ENCODE data around the gene YBX1.
A peak's percentile ranks its signal among the peaks of the same experiment; 100 is the strongest.

Gene YBX1

GRCh38 chr1:42681741-42682483 is at the start of gene YBX1:
Gene YBX1, plus strand, starts transcription at chr1:42682418. Its CDS starts 148 bp downstream, at chr1:42682566.
- no peak for TF ChIP-seq JUND (IDR thresholded peaks at IDR 0.05; ENCODE audit: low read depth)
- in situ Hi-C loops (cut with HindIII; ENCODE audit: low pct_unique_long_range_greater_than_20kb, low sequenced_read_pairs), result no loop called here

DNA sequence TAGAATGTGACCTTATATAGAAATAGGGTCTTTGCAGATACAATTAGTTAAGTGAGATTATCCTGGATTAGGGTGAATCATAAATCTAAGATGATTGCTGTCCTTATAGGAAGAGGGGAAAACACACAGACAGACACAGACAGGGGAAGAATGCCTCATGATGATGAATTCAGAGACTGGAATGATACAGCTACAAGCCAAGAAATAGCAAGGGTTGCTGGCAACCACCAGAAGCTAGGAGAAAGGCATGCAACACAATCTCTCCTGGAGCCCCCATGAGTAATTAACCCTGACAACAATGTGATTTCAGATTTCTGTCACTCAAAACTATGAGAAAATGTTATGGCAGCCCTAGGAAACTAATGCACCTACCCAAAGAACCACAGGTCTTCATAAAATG is 43.1 kb upstream of the YBX1 start:
- no peak for DNase-seq (ENCODE audit: low read depth in 1 of 2, low spot score in 1 of 2)
- in situ Hi-C loops (cut with HindIII; ENCODE audit: low pct_unique_long_range_greater_than_20kb, low sequenced_read_pairs), result no loop called here
- TF ChIP-seq JUND (IDR thresholded peaks at IDR 0.05; ENCODE audit: low read depth), result no peak

More at GRCh38 chr1:42681741-42682483, at the start of gene YBX1:
- DNase-seq (ENCODE audit: low read depth in 1 of 2, low spot score in 1 of 2), result peak; percentile 87 to 97

- DNase-seq (ENCODE audit: low read depth in 1 of 2, low spot score in 1 of 2), result no peak
- in situ Hi-C loops (cut with HindIII; ENCODE audit: low pct_unique_long_range_greater_than_20kb, low sequenced_read_pairs), result no loop called here
- TF ChIP-seq JUND (IDR thresholded peaks at IDR 0.05; ENCODE audit: low read depth), result no peak
These were observed 36.2 kb upstream of the YBX1 start for GRCh38 chr1:42646056-42646455.

DNA sequence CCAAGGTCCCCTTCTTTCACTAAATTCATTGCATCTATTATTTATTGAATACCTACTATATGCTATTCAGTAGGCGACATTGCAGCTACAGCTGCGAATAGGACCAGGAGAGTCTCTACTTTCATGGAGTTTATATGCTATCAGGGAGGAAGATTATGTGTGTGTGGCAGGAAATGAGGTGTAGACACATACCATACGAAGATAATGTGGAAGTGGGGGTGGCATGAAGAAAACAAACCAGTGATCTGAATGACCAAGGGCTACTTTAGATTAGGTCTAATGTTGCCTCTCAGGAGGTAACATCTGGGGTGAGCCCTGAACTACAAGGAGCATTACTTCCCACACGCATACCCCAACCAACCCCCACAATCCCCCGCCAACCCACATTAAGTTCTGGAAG is 25.0 kb upstream of the YBX1 start:
- in situ Hi-C loops (cut with HindIII; ENCODE audit: low pct_unique_long_range_greater_than_20kb, low sequenced_read_pairs), result no loop called here
- no peak for DNase-seq (ENCODE audit: low read depth in 1 of 2, low spot score in 1 of 2)
- no peak for TF ChIP-seq JUND (IDR thresholded peaks at IDR 0.05; ENCODE audit: low read depth)

- no peak for TF ChIP-seq JUND (IDR thresholded peaks at IDR 0.05; ENCODE audit: low read depth)
- in situ Hi-C loops (cut with HindIII; ENCODE audit: low pct_unique_long_range_greater_than_20kb, low sequenced_read_pairs), result no loop called here
- DNase-seq (ENCODE audit: low read depth in 1 of 2, low spot score in 1 of 2), result peak; percentile 52 to 92
These were observed 24.0 kb upstream of the YBX1 start, which contains the start of gene PPIH for GRCh38 chr1:42657981-42658876. Gene PPIH, plus strand, starts transcription at chr1:42658423. Its CDS starts 24 bp downstream, at chr1:42658447.

DNA sequence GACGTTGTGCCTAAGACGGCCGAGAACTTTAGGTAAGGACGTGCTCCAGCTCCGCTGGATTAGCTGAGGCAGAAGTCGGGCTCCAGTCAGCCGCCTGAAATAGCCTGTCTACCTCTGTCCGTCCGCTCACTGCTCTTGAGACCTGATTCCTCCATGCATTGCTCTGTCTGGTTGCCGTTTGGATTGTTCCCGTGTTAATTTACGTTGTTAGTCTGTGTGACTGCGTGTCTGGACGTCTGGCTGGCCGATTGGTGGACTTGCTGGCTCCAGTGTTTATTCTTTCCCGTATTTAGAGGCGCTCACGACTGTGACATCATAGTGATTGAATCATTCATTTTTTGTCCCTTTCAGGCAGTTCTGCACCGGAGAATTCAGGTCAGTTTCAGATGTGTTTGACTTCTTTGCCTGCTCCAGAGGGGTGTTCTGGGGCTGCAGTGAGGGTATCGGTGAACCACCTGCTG is 23.3 kb upstream of the YBX1 start:
- DNase-seq (ENCODE audit: low read depth in 1 of 2, low spot score in 1 of 2), result no peak
- in situ Hi-C loops (cut with HindIII; ENCODE audit: low pct_unique_long_range_greater_than_20kb, low sequenced_read_pairs), result no loop called here
- no peak for TF ChIP-seq JUND (IDR thresholded peaks at IDR 0.05; ENCODE audit: low read depth)

DNA sequence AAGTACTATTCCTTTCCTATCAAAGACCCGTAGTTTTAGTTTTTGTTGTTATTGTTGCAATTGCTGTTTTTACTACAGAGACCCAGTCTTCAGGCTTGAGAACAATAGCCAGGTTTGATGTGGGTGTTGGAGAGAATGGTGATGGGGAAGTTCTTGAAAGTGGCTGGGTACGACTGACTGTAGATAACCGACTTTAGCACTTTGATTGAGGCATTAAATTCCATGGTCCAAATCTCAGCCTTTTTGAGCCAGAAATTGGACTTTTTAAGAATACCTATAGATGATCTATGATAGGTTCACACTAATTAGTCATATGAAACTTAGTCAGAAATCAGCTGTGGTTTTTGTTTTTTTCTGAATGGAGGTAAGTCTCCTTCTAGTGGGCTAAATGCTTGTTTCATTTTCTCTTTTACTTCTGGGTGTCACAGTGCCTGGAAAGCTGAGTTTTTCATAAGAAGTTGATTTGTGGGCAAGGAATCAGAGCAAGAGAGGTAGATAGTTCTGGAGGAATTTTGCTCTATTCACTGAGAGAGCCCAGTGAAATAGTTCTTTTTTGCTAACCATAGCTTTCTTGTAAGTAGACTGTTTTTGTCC is 21.2 kb upstream of the YBX1 start:
- TF ChIP-seq JUND (IDR thresholded peaks at IDR 0.05; ENCODE audit: low read depth), result no peak
- no peak for DNase-seq (ENCODE audit: low read depth in 1 of 2, low spot score in 1 of 2)
- in situ Hi-C loops (cut with HindIII; ENCODE audit: low pct_unique_long_range_greater_than_20kb, low sequenced_read_pairs), result no loop called here

GRCh38 chr1:42669936-42670335 is 12.3 kb upstream of the YBX1 start:
- no peak for TF ChIP-seq JUND (IDR thresholded peaks at IDR 0.05; ENCODE audit: low read depth)
- in situ Hi-C loops (cut with HindIII; ENCODE audit: low pct_unique_long_range_greater_than_20kb, low sequenced_read_pairs), result no loop called here
- no peak for DNase-seq (ENCODE audit: low read depth in 1 of 2, low spot score in 1 of 2)

- no peak for DNase-seq (ENCODE audit: low read depth in 1 of 2, low spot score in 1 of 2)
These were observed 11.8 kb upstream of the YBX1 start for GRCh38 chr1:42670425-42670824.

GRCh38 chr1:42674214-42674613 is 8.0 kb upstream of the YBX1 start:
- in situ Hi-C loops (cut with HindIII; ENCODE audit: low pct_unique_long_range_greater_than_20kb, low sequenced_read_pairs), result no loop called here
- no peak for TF ChIP-seq JUND (IDR thresholded peaks at IDR 0.05; ENCODE audit: low read depth)
- DNase-seq (ENCODE audit: low read depth in 1 of 2, low spot score in 1 of 2), result no peak

More at GRCh38 chr1:42670425-42670824, 11.8 kb upstream of the YBX1 start:
- TF ChIP-seq JUND (IDR thresholded peaks at IDR 0.05; ENCODE audit: low read depth), result no peak
- in situ Hi-C loops (cut with HindIII; ENCODE audit: low pct_unique_long_range_greater_than_20kb, low sequenced_read_pairs), result no loop called here

DNA sequence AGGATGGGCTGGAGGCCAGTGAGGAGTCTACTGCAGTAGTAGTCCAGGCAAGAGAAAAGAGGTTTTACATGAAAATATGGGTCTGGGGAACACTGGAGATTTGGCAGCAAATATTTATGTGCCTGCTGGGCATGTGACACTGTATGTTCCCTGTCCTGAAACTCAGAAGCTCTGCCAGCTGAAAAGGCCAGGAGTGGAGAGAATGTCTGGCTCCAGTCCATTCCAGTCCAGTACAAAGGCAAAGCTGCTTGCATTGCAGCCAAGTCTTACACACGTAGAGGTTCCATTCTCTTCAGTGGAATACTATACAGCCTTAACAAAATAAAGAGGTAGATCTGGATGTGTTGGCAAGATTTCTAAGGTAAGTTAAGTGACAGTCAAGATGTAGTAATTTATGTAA is 7.5 kb upstream of the YBX1 start:
- no peak for DNase-seq (ENCODE audit: low read depth in 1 of 2, low spot score in 1 of 2)
- no peak for TF ChIP-seq JUND (IDR thresholded peaks at IDR 0.05; ENCODE audit: low read depth)
- in situ Hi-C loops (cut with HindIII; ENCODE audit: low pct_unique_long_range_greater_than_20kb, low sequenced_read_pairs), result no loop called here

GRCh38 chr1:42675467-42675866 is 6.8 kb upstream of the YBX1 start:
- no peak for TF ChIP-seq JUND (IDR thresholded peaks at IDR 0.05; ENCODE audit: low read depth)
- in situ Hi-C loops (cut with HindIII; ENCODE audit: low pct_unique_long_range_greater_than_20kb, low sequenced_read_pairs), result no loop called here
- no peak for DNase-seq (ENCODE audit: low read depth in 1 of 2, low spot score in 1 of 2)

Data from T47D (cell line).